BLaER1 (cell line): ENCODE measurements around the gene PIK3R3.
"Not testable (repeated sequence)": the region's sequence is repeated elsewhere in the genome, so short reads cannot be mapped to it uniquely, and the experiment has no call there.

Experiments
- H3K27ac ChIP-seq: shearing (Covaris generic); formaldehyde crosslinking; 2 replicates; pipeline ENCODE4 v1.8.1; 2022
- H3K27me3 ChIP-seq: shearing (Covaris generic); formaldehyde crosslinking; 2 replicates; pipeline ENCODE4 v1.8.1; 2022
- H3K36me3 ChIP-seq: shearing (Covaris generic); formaldehyde crosslinking; 2 replicates; pipeline ENCODE4 v1.8.1; 2022
- H3K4me1 ChIP-seq: shearing (Covaris generic); formaldehyde crosslinking; 2 replicates; pipeline ENCODE4 v1.8.1; 2022
- H3K4me2 ChIP-seq: shearing (Covaris generic); formaldehyde crosslinking; 2 replicates; pipeline ENCODE4 v1.8.1; 2022
- H3K4me3 ChIP-seq: shearing (Covaris generic); formaldehyde crosslinking; 2 replicates; pipeline ENCODE4 v1.8.1; 2022
- H3K9ac ChIP-seq: shearing (Covaris generic); formaldehyde crosslinking; 2 replicates; pipeline ENCODE4 v1.8.1; 2022
- H3K9me3 ChIP-seq: shearing (Covaris generic); formaldehyde crosslinking; 2 replicates; pipeline ENCODE4 v1.8.1; 2022
- H4K20me1 ChIP-seq: shearing (Covaris generic); formaldehyde crosslinking; 2 replicates; pipeline ENCODE4 v1.8.1; 2022
- Cebpa-rat ChIP-seq: shearing (Covaris generic); IDR thresholded peaks from 2 replicates; pipeline ENCODE4 v1.8.1; 2022

PIK3R3 gene

DNA sequence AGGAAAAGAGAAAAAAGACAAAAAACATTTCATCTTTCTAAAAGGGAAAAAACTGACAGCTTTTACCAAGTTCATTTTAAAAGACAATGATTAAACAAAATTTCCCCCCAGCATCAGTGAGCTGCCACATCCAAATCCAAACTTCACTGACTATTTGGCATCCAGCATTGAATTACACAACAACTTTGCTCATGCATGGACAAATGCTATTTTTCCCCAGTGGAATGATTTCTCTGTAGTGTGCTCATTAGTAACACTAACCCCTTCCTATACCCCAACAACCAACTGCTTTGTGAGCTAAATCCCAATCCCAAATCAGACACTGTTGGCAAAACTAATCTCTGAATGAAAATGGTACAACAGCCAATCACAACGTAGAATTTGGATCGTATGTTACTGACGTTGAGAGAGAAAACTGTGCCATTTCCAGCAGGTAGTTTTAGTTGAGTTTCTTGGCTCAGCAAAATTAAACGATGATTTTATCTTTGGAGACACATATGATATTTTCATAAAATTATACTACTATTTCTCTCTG lies 37.9 kb downstream of the PIK3R3 start:
- Histone ChIP-seq H4K20me1 (peaks cover 94% of the 10 kb centered on the region), H3K27ac (no peak overlapping the region), H3K9me3 (peaks cover 11% of the 10 kb centered on the region), H3K36me3 (peaks cover 37% of the 10 kb centered on the region; the same call in 1 of the 2 replicates), H3K4me1 (peaks cover 18% of the 10 kb centered on the region; the same call in 1 of the 2 replicates), H3K4me2 (no peak overlapping the region), H3K27me3 (no peaks in the 10 kb centered on the region), H3K9ac (no peak overlapping the region), H3K4me3 (no peak overlapping the region)
- TF ChIP-seq Cebpa-rat = no peak

- H3K4me3 ChIP-seq, H3K27ac ChIP-seq, H3K27me3 ChIP-seq, H3K9me3 ChIP-seq, H3K4me2 ChIP-seq, H3K9ac ChIP-seq: not testable (repeated sequence)
- H3K36me3 ChIP-seq = peaks cover 34% of the 10 kb centered on the region; the same call in 1 of the 2 replicates
- peaks cover 18% of the 10 kb centered on the region; the same call in 1 of the 2 replicates for H3K4me1 ChIP-seq
- peaks cover 99% of the 10 kb centered on the region for H4K20me1 ChIP-seq
These were observed 38.6 kb downstream of the PIK3R3 start for GRCh38 chr1:46093832-46094231.

GRCh38 chr1:46087891-46088290 lies 44.5 kb downstream of the PIK3R3 start:
- Histone ChIP-seq H3K27ac (no peak overlapping the region), H3K4me2 (no peak overlapping the region), H3K9ac (no peak overlapping the region), H3K4me3 (no peak overlapping the region), H3K27me3 (no peaks in the 10 kb centered on the region), H3K9me3 (peaks cover 26% of the 10 kb centered on the region), H3K4me1 (peaks cover 9% of the 10 kb centered on the region; the same call in 1 of the 2 replicates), H4K20me1 (peaks cover 95% of the 10 kb centered on the region), H3K36me3 (peaks cover 53% of the 10 kb centered on the region)
- no peak for TF ChIP-seq Cebpa-rat

DNA sequence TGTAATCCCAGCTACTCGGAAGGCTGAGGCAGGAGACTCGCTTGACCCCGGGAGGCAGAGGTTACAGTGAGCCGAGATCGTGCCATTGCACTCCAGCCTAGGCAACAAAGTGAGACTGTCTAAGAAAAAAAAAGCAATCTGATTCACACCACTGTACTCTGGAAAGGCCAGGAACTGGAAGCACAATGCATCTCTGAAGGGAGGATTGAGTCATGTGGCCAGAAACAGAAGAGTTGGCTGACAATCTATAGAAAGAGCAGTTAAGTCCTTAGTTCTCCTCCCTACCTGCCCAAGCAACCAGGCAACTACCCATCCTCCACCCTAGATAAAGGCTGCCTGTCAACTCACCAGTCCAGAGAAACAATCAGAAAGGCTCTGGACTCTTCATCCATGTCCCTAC lies 45.9 kb downstream of the PIK3R3 start:
- H3K4me3 ChIP-seq = no peak overlapping the region
- no peak for TF ChIP-seq Cebpa-rat
- H3K36me3 ChIP-seq = peaks cover 64% of the 10 kb centered on the region
- H3K9me3 ChIP-seq = peaks cover 26% of the 10 kb centered on the region
- H3K4me2 ChIP-seq = no peak overlapping the region
- H3K27me3 ChIP-seq = no peaks in the 10 kb centered on the region
- H3K9ac ChIP-seq = no peak overlapping the region
- H3K4me1 ChIP-seq = peaks cover 15% of the 10 kb centered on the region; the same call in 1 of the 2 replicates
- no peak overlapping the region for H3K27ac ChIP-seq
- peaks cover 95% of the 10 kb centered on the region for H4K20me1 ChIP-seq

DNA sequence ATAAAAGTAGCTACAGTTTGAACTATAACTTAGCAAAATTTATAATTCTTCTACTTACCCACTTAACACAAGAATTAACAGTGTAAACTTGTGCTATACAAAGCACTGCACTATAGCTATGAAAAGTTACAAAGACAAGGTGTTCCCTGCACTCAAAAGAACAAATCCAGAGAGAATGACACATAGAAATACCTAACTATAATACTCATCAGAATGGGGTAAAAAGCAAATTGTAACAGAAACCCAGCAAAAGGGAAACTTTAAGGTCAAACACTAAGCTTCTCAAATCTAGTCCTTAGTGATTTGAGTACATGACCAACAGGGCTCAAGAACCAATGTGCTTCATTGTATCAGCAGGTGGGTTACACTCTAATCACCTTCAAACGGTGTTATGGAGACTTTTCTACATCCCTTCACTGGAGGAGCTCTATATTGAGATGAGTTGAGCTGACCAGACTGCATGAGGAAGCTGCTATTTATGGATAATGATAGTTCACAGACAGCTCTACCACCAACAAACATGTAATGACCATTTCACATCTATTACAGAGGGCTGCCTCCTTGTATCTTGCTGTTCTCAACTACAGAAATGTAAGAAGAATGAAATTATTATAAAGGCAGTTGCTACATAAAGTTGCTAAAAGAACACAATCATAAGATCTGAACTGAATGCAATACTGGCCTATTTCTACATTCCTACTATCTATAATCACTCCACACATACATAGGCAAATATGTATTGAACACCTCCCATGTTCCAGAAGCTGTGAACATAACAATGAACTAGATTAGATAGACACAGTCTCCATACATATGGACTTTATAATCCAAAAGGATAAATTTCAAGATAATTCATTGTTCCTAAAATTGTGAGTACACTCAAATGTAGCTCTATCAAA lies 47.6 kb downstream of the PIK3R3 start:
- H3K27me3 ChIP-seq = no peaks in the 10 kb centered on the region
- TF ChIP-seq Cebpa-rat = no peak
- H3K4me2 ChIP-seq = no peak overlapping the region
- H3K4me3 ChIP-seq = no peak overlapping the region
- peaks cover 95% of the 10 kb centered on the region for H4K20me1 ChIP-seq
- peaks cover 26% of the 10 kb centered on the region for H3K9me3 ChIP-seq
- H3K4me1 ChIP-seq = peaks cover 10% of the 10 kb centered on the region; the same call in 1 of the 2 replicates
- H3K36me3 ChIP-seq = peaks cover 80% of the 10 kb centered on the region
- no peak overlapping the region for H3K9ac ChIP-seq
- no peak overlapping the region for H3K27ac ChIP-seq

- TF ChIP-seq Cebpa-rat = no peak
- Histone ChIP-seq H3K4me3 (no peak overlapping the region), H3K4me1 (0 out of 2 replicates have a peak, but pooled peaks cover 8% of the 10 kb centered on the region), H4K20me1 (peaks cover 94% of the 10 kb centered on the region), H3K9me3 (peaks cover 26% of the 10 kb centered on the region), H3K27me3 (no peaks in the 10 kb centered on the region), H3K9ac (no peak overlapping the region), H3K4me2 (no peak overlapping the region), H3K36me3 (peaks cover 85% of the 10 kb centered on the region), H3K27ac (no peak overlapping the region)
These were observed 48.9 kb downstream of the PIK3R3 start for GRCh38 chr1:46083579-46083978.

- Histone ChIP-seq H3K27ac (no peak overlapping the region), H4K20me1 (peaks cover 82% of the 10 kb centered on the region), H3K36me3 (peaks cover 85% of the 10 kb centered on the region), H3K4me1 (0 out of 2 replicates have a peak, but pooled peaks cover 8% of the 10 kb centered on the region), H3K4me2 (no peak overlapping the region), H3K9ac (no peak overlapping the region), H3K9me3 (peaks cover 25% of the 10 kb centered on the region), H3K4me3 (no peak overlapping the region), H3K27me3 (no peaks in the 10 kb centered on the region)
- TF ChIP-seq Cebpa-rat = no peak
These were observed 50.8 kb downstream of the PIK3R3 start for GRCh38 chr1:46081619-46082018.

DNA sequence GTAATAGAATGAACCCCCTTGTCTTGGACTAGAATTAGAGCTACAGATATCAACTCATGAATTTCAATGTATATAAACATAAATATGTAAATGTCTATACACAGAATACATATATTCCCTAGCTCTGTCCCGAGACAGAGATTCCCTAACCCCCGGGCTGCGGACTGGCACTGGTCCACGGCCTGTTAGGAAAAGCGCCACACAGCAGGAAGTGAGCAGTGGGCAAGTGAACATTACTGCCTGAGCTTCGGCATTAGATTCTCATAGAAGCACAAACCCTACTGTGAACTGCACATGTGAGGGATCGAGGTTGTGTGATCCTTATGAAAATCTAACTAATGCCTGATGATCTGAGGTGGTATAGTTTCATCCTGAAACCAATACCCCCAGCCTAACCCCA lies 51.2 kb downstream of the PIK3R3 start:
- Histone ChIP-seq H3K4me3 (no peak overlapping the region), H4K20me1 (peaks cover 81% of the 10 kb centered on the region), H3K4me1 (0 out of 2 replicates have a peak, but pooled peaks cover 8% of the 10 kb centered on the region), H3K27me3 (no peaks in the 10 kb centered on the region), H3K9ac (no peak overlapping the region), H3K4me2 (no peak overlapping the region), H3K36me3 (peaks cover 85% of the 10 kb centered on the region), H3K27ac (no peak overlapping the region), H3K9me3 (peaks cover 21% of the 10 kb centered on the region)
- no peak for TF ChIP-seq Cebpa-rat

GRCh38 chr1:46080257-46080656 lies 52.2 kb downstream of the PIK3R3 start:
- TF ChIP-seq Cebpa-rat = no peak
- H3K4me3 ChIP-seq = no peak overlapping the region
- no peaks in the 10 kb centered on the region for H3K27me3 ChIP-seq
- peaks cover 19% of the 10 kb centered on the region for H3K9me3 ChIP-seq
- no peak overlapping the region for H3K4me2 ChIP-seq
- H3K9ac ChIP-seq = no peak overlapping the region
- H3K36me3 ChIP-seq = peaks cover 85% of the 10 kb centered on the region
- 0 out of 2 replicates have a peak, but pooled peaks cover 8% of the 10 kb centered on the region for H3K4me1 ChIP-seq
- H3K27ac ChIP-seq = no peak overlapping the region
- peaks cover 81% of the 10 kb centered on the region for H4K20me1 ChIP-seq

GRCh38 chr1:46077644-46078043 lies 54.8 kb downstream of the PIK3R3 start:
- Histone ChIP-seq H3K4me3 (no peak overlapping the region), H3K27ac (no peak overlapping the region)
- TF ChIP-seq Cebpa-rat = peak; percentile 83; the same call in 1 of the 2 replicates

More at GRCh38 chr1:46077644-46078043, 54.8 kb downstream of the PIK3R3 start:
- peaks cover 89% of the 10 kb centered on the region for H3K36me3 ChIP-seq
- H3K4me2 ChIP-seq = no peak overlapping the region
- 0 out of 2 replicates have a peak, but pooled peaks cover 8% of the 10 kb centered on the region for H3K4me1 ChIP-seq
- H3K9me3 ChIP-seq = no peaks in the 10 kb centered on the region; the same call in 1 of the 2 replicates
- no peak overlapping the region for H3K9ac ChIP-seq
- peaks cover 61% of the 10 kb centered on the region for H4K20me1 ChIP-seq
- no peaks in the 10 kb centered on the region for H3K27me3 ChIP-seq
